ENCODE data around the gene DHCR7. TPM values are rescaled to one million over a fixed set of nuclear protein-coding genes. Genes with fewer than 3 reads are reported as not detected.

DHCR7 gene
- total and polyA plus RNA-seq, 2 experiments from 2014 or later: 84.0 to 166 TPM

DNA sequence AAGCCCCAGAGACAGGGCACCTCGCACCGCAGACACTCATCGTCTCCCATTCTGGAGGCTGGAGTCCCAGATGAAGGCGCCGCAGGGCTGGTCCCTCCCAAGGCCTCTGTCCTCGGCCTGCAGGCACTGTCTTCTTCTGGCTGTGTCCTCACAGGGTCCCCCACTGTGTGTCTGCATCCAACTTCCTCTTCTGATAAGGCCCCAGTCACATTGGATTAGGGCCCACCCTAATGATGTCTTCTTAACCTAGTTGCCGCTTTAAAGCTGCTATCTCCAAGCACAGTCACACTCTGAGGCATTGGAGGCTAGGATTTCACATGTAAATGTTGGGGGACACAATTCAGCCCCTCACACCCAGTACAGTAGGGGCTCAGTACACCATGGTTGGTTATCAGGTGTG is 48.9 kb downstream of the DHCR7 start (continued):
- no peak for TF ChIP-seq ZNF462 (CRISPR knock-in tag; IDR thresholded peaks at IDR 0.05)

DNA sequence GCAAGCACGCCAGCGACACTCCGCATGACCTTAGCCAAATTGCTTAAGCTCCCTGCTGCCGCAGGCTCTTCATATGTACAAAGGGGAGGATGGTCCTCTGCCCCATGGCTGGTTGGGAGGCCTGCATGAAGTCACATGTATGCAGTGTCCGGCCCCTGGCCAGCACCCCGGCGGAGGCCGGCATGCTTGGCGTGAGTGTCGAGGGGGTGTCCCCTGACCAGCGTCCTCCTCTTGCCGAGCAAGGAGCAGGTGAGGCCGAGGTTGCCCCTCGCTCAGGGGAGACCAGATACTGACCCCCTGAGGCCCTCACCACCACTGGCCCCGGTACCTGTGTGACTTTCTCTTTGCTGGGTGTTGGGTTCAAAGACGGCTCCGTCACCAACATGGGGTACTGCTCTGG is 50.2 kb downstream of the DHCR7 start:
- Histone ChIP-seq H2AFZ (no peak overlapping the region), H3K27me3 (ENCODE audit: insufficient read depth) (no peaks in the 10 kb centered on the region), H3K4me2 (no peak overlapping the region), H3K27ac (ENCODE audit: low read depth) (no peak overlapping the region), H3K79me2 (replicated peaks; ENCODE audit: insufficient read depth) (no peaks in the 10 kb centered on the region), H3K9me2 (ENCODE audit: insufficient read depth) (peaks cover 9% of the 10 kb centered on the region; the same call in 1 of the 2 replicates), H4K20me1 (replicated peaks; ENCODE audit: insufficient read depth) (no peaks in the 10 kb centered on the region), H3F3A (replicated peaks; ENCODE audit: low read depth) (no peaks in the 10 kb centered on the region), H3K4me3 (no peak overlapping the region), H3K4me1 (ENCODE audit: insufficient read depth) (no peaks in the 10 kb centered on the region), H3K36me3 (ENCODE audit: insufficient read depth) (no peaks in the 10 kb centered on the region)
- H3K27me3 Mint-ChIP-seq (ENCODE audit: insufficient read depth, low read depth, poor library complexity): peaks cover 10% of the 10 kb centered on the region
- H3K4me3 Mint-ChIP-seq: no peak overlapping the region
- no peak for TF ChIP-seq JUNB (IDR thresholded peaks at IDR 0.05; ENCODE audit: unreplicated experiment)
- no peak for TF ChIP-seq EZH2 (IDR thresholded peaks at IDR 0.05; ENCODE audit: low read depth, unreplicated experiment)
- no peak for TF ChIP-seq POLR2AphosphoS5 (IDR thresholded peaks at IDR 0.05; ENCODE audit: low read depth)
- no peak for TF ChIP-seq ZNF114 (CRISPR knock-in tag; IDR thresholded peaks at IDR 0.05)
- no peaks in the 10 kb centered on the region; the same call in 2 of the 3 replicates for H3K36me3 Mint-ChIP-seq (ENCODE audit: low read depth)
- H3K9me3 Mint-ChIP-seq: peaks cover 4% of the 10 kb centered on the region; the same call in 2 of the 3 replicates
- no peak for DNase-seq (ENCODE audit: low spot score)
- ATAC-seq: no peak
- no peaks in the 10 kb centered on the region for H3K4me1 Mint-ChIP-seq
- H3K27ac Mint-ChIP-seq: no peak overlapping the region

Measured in GM23338 (cell line).